ENCODE measurements around the gene KLK6. TPM values are rescaled to one million over a fixed set of nuclear protein-coding genes. Genes with fewer than 3 reads are reported as not detected.

Gene KLK6
- total RNA-seq, 1 experiment from 2014 or later = not detected

DNA sequence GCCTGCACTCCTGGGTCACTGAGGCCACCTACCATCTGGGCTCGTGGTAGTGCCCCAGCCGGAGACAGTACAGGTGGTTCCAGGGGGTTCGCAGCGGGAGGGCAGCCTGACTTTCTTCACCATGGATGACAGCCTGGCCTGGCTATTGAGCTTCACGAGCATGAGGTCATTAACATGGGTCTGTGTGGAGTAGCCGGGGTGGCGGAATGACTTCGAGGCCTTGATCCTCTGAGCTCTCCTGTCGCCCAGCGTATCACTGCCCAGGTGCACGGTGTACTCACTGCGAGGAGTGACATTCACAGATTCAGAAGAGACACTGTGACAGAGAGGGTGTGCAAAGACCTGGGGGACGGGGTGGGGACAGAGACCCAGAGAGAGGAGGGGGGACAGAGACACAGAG lies 10.8 kb upstream of the KLK6 start:
- ChIA-PET POLR2A (ENCODE audit: low non-redundant PET) (no interaction called here), CTCF (no interaction called here)
- BruUV-seq (replicated peaks) = no TSS peak
- no peaks in the 10 kb centered on the region for H3K36me3 ChIP-seq (ENCODE audit: insufficient read depth, low read length, poor library complexity, severe bottlenecking)
- no peak for DNase-seq (ENCODE audit: low spot score)
- H3K4me3 ChIP-seq (ENCODE audit: low read depth, low read length, poor library complexity, severe bottlenecking) = no peak overlapping the region
- H3K27me3 ChIP-seq (replicated peaks; ENCODE audit: insufficient read depth, low read depth, low read length, poor library complexity) = peaks cover 68% of the 10 kb centered on the region
- intact Hi-C loops (cut with micrococcal nuclease; ENCODE audit: unreplicated experiment) = no loop called here
- no peaks in the 10 kb centered on the region for H3K4me1 ChIP-seq (ENCODE audit: insufficient read depth, low read length, poor library complexity, severe bottlenecking)
- no peaks in the 10 kb centered on the region for H3K9me3 ChIP-seq (ENCODE audit: low read depth, low read length, poor library complexity, severe bottlenecking)
- H3K27ac ChIP-seq (ENCODE audit: low read depth, low read length, poor library complexity, severe bottlenecking) = no peak overlapping the region
- TF ChIP-seq EZH2 (IDR thresholded peaks at IDR 0.05; ENCODE audit: borderline replicate concordance, low read depth, low read length, poor library complexity, severe bottlenecking) (no peak), CTCF (conservative IDR thresholded peaks at IDR 0.05; ENCODE audit: low read depth, low read length) (no peak)

GRCh38 chr19:50979758-50980157 lies 10.4 kb upstream of the KLK6 start:
- ChIA-PET CTCF (no interaction called here), POLR2A (ENCODE audit: low non-redundant PET) (no interaction called here)
- BruUV-seq (replicated peaks) = no TSS peak
- Histone ChIP-seq H3K4me3 (ENCODE audit: low read depth, low read length, poor library complexity, severe bottlenecking) (no peak overlapping the region), H3K36me3 (ENCODE audit: insufficient read depth, low read length, poor library complexity, severe bottlenecking) (no peaks in the 10 kb centered on the region), H3K9me3 (ENCODE audit: low read depth, low read length, poor library complexity, severe bottlenecking) (no peaks in the 10 kb centered on the region), H3K4me1 (ENCODE audit: insufficient read depth, low read length, poor library complexity, severe bottlenecking) (no peaks in the 10 kb centered on the region), H3K27ac (ENCODE audit: low read depth, low read length, poor library complexity, severe bottlenecking) (no peak overlapping the region), H3K27me3 (replicated peaks; ENCODE audit: insufficient read depth, low read depth, low read length, poor library complexity) (peaks cover 64% of the 10 kb centered on the region)
- TF ChIP-seq EZH2 (IDR thresholded peaks at IDR 0.05; ENCODE audit: borderline replicate concordance, low read depth, low read length, poor library complexity, severe bottlenecking) = no peak
- TF ChIP-seq CTCF (conservative IDR thresholded peaks at IDR 0.05; ENCODE audit: low read depth, low read length) = no peak
- DNase-seq (ENCODE audit: low spot score) = no peak
- intact Hi-C loops (cut with micrococcal nuclease; ENCODE audit: unreplicated experiment) = no loop called here

- DNase-seq (ENCODE audit: low spot score) = no peak
- BruUV-seq (replicated peaks) = no TSS peak
- ChIA-PET CTCF (no interaction called here), POLR2A (ENCODE audit: low non-redundant PET) (no interaction called here)
- TF ChIP-seq EZH2 (IDR thresholded peaks at IDR 0.05; ENCODE audit: borderline replicate concordance, low read depth, low read length, poor library complexity, severe bottlenecking) (no peak), CTCF (conservative IDR thresholded peaks at IDR 0.05; ENCODE audit: low read depth, low read length) (no peak)
- no peaks in the 10 kb centered on the region for H3K4me1 ChIP-seq (ENCODE audit: insufficient read depth, low read length, poor library complexity, severe bottlenecking)
- intact Hi-C loops (cut with micrococcal nuclease; ENCODE audit: unreplicated experiment) = no loop called here
- H3K36me3 ChIP-seq (ENCODE audit: insufficient read depth, low read length, poor library complexity, severe bottlenecking) = no peaks in the 10 kb centered on the region
- H3K27ac ChIP-seq (ENCODE audit: low read depth, low read length, poor library complexity, severe bottlenecking) = no peak overlapping the region
- H3K9me3 ChIP-seq (ENCODE audit: low read depth, low read length, poor library complexity, severe bottlenecking) = no peaks in the 10 kb centered on the region
- H3K27me3 ChIP-seq (replicated peaks; ENCODE audit: insufficient read depth, low read depth, low read length, poor library complexity) = peaks cover 56% of the 10 kb centered on the region
- no peak overlapping the region for H3K4me3 ChIP-seq (ENCODE audit: low read depth, low read length, poor library complexity, severe bottlenecking)
Observed at GRCh38 chr19:50978772-50979390, 9.5 kb upstream of the KLK6 start.
